ENCODE data around the gene CDH12. TPM values are rescaled to one million over a fixed set of nuclear protein-coding genes. Genes with fewer than 3 reads are reported as not detected.
"Not testable (repeated sequence)": the region's sequence is repeated elsewhere in the genome, so short reads cannot be mapped to it uniquely, and the experiment has no call there.

The CDH12 gene
- total RNA-seq, 4 donors from 2014 or later: not detected

- DNase-seq; H3K36me3 ChIP-seq; H3K27ac ChIP-seq; in situ Hi-C loops (cut with MboI; ENCODE audit: low sequenced_read_pairs in 4 of 4); H3K9me3 ChIP-seq; H3K4me1 ChIP-seq; H3K4me3 ChIP-seq; intact Hi-C loops (cut with DNase I; ENCODE audit: low total_unique reads); ATAC-seq; H3K27me3 ChIP-seq: not testable (repeated sequence)
These were observed 640.7 kb downstream of the CDH12 start for GRCh38 chr5:22212254-22212991.

- H3K4me3 ChIP-seq; H3K36me3 ChIP-seq; H3K27ac ChIP-seq; H3K4me1 ChIP-seq; H3K9me3 ChIP-seq; in situ Hi-C loops (cut with MboI; ENCODE audit: low sequenced_read_pairs in 4 of 4); DNase-seq; ATAC-seq; intact Hi-C loops (cut with DNase I; ENCODE audit: low total_unique reads); H3K27me3 ChIP-seq: not testable (repeated sequence)
These were observed 644.7 kb downstream of the CDH12 start for GRCh38 chr5:22208463-22208862.

- H3K9me3 ChIP-seq; H3K4me3 ChIP-seq; H3K27ac ChIP-seq; H3K4me1 ChIP-seq; H3K27me3 ChIP-seq; intact Hi-C loops (cut with DNase I; ENCODE audit: low total_unique reads); H3K36me3 ChIP-seq; ATAC-seq; in situ Hi-C loops (cut with MboI; ENCODE audit: low sequenced_read_pairs in 4 of 4); DNase-seq: not testable (repeated sequence)
These were observed 664.5 kb downstream of the CDH12 start for GRCh38 chr5:22188651-22189050.

- H3K27me3 ChIP-seq; H3K9me3 ChIP-seq; intact Hi-C loops (cut with DNase I; ENCODE audit: low total_unique reads); ATAC-seq; H3K27ac ChIP-seq; H3K4me1 ChIP-seq; in situ Hi-C loops (cut with MboI; ENCODE audit: low sequenced_read_pairs in 4 of 4); H3K4me3 ChIP-seq; DNase-seq; H3K36me3 ChIP-seq: not testable (repeated sequence)
These were observed 665.4 kb downstream of the CDH12 start for GRCh38 chr5:22187632-22188228.

GRCh38 chr5:22169226-22169625 lies 683.9 kb downstream of the CDH12 start:
- H3K27me3 ChIP-seq; intact Hi-C loops (cut with DNase I; ENCODE audit: low total_unique reads); DNase-seq; in situ Hi-C loops (cut with MboI; ENCODE audit: low sequenced_read_pairs in 4 of 4); H3K36me3 ChIP-seq; ATAC-seq; H3K9me3 ChIP-seq; H3K27ac ChIP-seq; H3K4me3 ChIP-seq; H3K4me1 ChIP-seq: not testable (repeated sequence)

- in situ Hi-C loops (cut with MboI; ENCODE audit: low sequenced_read_pairs in 4 of 4); H3K27ac ChIP-seq; H3K36me3 ChIP-seq; intact Hi-C loops (cut with DNase I; ENCODE audit: low total_unique reads); H3K9me3 ChIP-seq; ATAC-seq; H3K4me1 ChIP-seq; H3K4me3 ChIP-seq; DNase-seq; H3K27me3 ChIP-seq: not testable (repeated sequence)
These were observed 684.4 kb downstream of the CDH12 start for GRCh38 chr5:22168704-22169103.

GRCh38 chr5:22165931-22166330 lies 687.2 kb downstream of the CDH12 start:
- in situ Hi-C loops (cut with MboI; ENCODE audit: low sequenced_read_pairs in 4 of 4); DNase-seq; H3K27ac ChIP-seq; H3K4me3 ChIP-seq; H3K36me3 ChIP-seq; H3K4me1 ChIP-seq; ATAC-seq; H3K27me3 ChIP-seq; intact Hi-C loops (cut with DNase I; ENCODE audit: low total_unique reads); H3K9me3 ChIP-seq: not testable (repeated sequence)

GRCh38 chr5:22164910-22165748 lies 688.0 kb downstream of the CDH12 start:
- in situ Hi-C loops (cut with MboI; ENCODE audit: low sequenced_read_pairs in 4 of 4); H3K4me1 ChIP-seq; H3K27me3 ChIP-seq; H3K9me3 ChIP-seq; intact Hi-C loops (cut with DNase I; ENCODE audit: low total_unique reads); DNase-seq; ATAC-seq; H3K36me3 ChIP-seq; H3K4me3 ChIP-seq; H3K27ac ChIP-seq: not testable (repeated sequence)

- H3K27me3 ChIP-seq; H3K36me3 ChIP-seq; H3K27ac ChIP-seq; ATAC-seq; in situ Hi-C loops (cut with MboI; ENCODE audit: low sequenced_read_pairs in 4 of 4); H3K4me1 ChIP-seq; DNase-seq; intact Hi-C loops (cut with DNase I; ENCODE audit: low total_unique reads); H3K9me3 ChIP-seq; H3K4me3 ChIP-seq: not testable (repeated sequence)
These were observed 696.2 kb downstream of the CDH12 start for GRCh38 chr5:22156953-22157352.

- H3K27ac ChIP-seq; intact Hi-C loops (cut with DNase I; ENCODE audit: low total_unique reads); DNase-seq; in situ Hi-C loops (cut with MboI; ENCODE audit: low sequenced_read_pairs in 4 of 4); H3K4me3 ChIP-seq; ATAC-seq; H3K9me3 ChIP-seq; H3K36me3 ChIP-seq; H3K4me1 ChIP-seq; H3K27me3 ChIP-seq: not testable (repeated sequence)
These were observed 698.4 kb downstream of the CDH12 start for GRCh38 chr5:22154779-22155178.

- in situ Hi-C loops (cut with MboI; ENCODE audit: low sequenced_read_pairs in 4 of 4); DNase-seq; intact Hi-C loops (cut with DNase I; ENCODE audit: low total_unique reads); ATAC-seq; H3K4me1 ChIP-seq; H3K4me3 ChIP-seq; H3K36me3 ChIP-seq; H3K27me3 ChIP-seq; H3K27ac ChIP-seq; H3K9me3 ChIP-seq: not testable (repeated sequence)
These were observed 701.3 kb downstream of the CDH12 start for GRCh38 chr5:22151801-22152200.

All from gastrocnemius medialis (tissue), 4 donors.